Peyer's patch (tissue), 4 donors: ENCODE results near the gene MME. TPM values are rescaled to one million over a fixed set of nuclear protein-coding genes. Genes with fewer than 3 reads are reported as not detected.

ENCODE experiments used
- DNase-seq, 3 donors: peaks; one replicate each; pipeline ENCODE4 v3.0.0-alpha.2; 2017 to 2019
- H3K27ac ChIP-seq, 4 donors: fragments of 200-600 bp; sonication (generic); one replicate each; pipeline ENCODE4 v1.5.1; 2016 to 2019
- H3K27me3 ChIP-seq, 2 donors: fragments of 200-600 bp; sonication (generic); one replicate each; pipeline ENCODE4 v1.5.1; 2019
- H3K36me3 ChIP-seq, 3 donors: fragments of 200-600 bp; sonication (generic); one replicate each; pipeline ENCODE4 v1.5.1; 2016 to 2019
- H3K4me1 ChIP-seq, 4 donors: fragments of 200-600 bp; sonication (generic); one replicate each; pipeline ENCODE4 v1.5.1; 2016 to 2019
- H3K4me3 ChIP-seq, 4 donors: fragments of 200-600 bp; sonication (generic); 1 replicate in 3 of 4; 2 replicates in 1 of 4; pipeline ENCODE4 v1.5.1; 2016 to 2019; ENCODE audit warnings: mild to moderate bottlenecking in 1 of 4
- H3K9me3 ChIP-seq, 4 donors: fragments of 200-600 bp; sonication (generic); one replicate each; pipeline ENCODE4 v1.5.1; 2016 to 2019; ENCODE audit warnings: mild to moderate bottlenecking in 1 of 4
- POLR2A ChIP-seq, 2 donors: fragments of 450-650 bp; IDR thresholded peaks; one replicate each; pipeline ENCODE4 v1.5.1; 2017; ENCODE audit warnings: antibody characterized with exemption in 2 of 2, mild to moderate bottlenecking in 2 of 2, moderate library complexity in 2 of 2
- total RNA-seq, 4 donors: library from RNA; depleted of rRNA; stranded (reverse); fragments of >200 nt; gene quantifications; one replicate each; pipeline ENCODE4 v1.1.0, GENCODE V29; 2016
- TF ChIP-seq, protein P1 (sequence below), 6 experiments: fragments of 450-650 bp in 4 of 6; fragments of 200-600 bp in 2 of 6; sonication (generic) in 1 of 6; IDR thresholded peaks; one replicate each; pipeline ENCODE4 v1.5.1; 2017 to 2019; ENCODE audit warnings: antibody characterized with exemption in 6 of 6, mild to moderate bottlenecking in 3 of 6, moderate library complexity in 1 of 6

MME gene
- total RNA-seq: 1,000 to 10,000 TPM in 1 of 4 donors, 100 to 1,000 TPM in 2, 10 to 100 TPM in 1; 19.0 to 1,011 (median 511) TPM

DNA sequence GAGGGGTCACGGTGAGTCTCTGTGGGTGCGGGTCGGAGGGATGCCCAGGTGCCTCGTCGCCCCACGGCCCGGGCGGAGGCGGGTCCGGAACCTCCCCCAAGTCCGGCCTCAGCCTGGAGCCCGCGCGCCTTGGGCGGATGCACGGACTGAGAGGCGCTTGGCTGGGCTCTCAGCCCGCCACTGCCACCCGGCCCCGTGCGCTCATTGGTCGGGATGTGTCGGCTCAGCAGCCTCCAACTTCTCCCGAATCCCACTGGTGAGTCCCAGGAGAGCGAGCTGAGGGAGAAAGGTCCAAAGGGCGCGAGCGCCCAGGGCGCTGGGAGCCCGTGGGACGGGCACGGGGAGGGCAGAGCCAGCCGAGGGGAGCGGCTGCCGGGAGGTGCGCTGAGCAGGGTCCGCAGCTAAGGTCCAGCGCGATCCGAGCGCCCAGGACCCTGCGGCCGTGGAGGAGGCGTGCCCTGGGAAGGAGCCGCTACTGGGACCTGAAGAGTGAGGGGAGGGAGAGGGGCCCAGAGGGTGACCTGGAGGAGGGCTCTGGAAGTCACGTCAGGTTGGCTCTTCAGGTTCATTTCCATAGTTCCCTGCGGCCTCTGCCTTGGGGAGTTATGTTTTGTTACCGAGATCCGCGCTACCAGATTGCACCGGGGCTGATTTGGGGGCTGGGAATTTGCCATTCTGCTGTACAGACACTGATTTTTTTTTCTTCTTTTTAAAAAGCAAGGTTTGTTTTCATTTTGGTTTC is at the start of gene MME:
Gene MME (plus strand): TSS at position 574 of the 742 bp plus-strand sequence. CDS start 3,849 bp downstream, outside the sequence.
- TF ChIP-seq, protein P1, sequence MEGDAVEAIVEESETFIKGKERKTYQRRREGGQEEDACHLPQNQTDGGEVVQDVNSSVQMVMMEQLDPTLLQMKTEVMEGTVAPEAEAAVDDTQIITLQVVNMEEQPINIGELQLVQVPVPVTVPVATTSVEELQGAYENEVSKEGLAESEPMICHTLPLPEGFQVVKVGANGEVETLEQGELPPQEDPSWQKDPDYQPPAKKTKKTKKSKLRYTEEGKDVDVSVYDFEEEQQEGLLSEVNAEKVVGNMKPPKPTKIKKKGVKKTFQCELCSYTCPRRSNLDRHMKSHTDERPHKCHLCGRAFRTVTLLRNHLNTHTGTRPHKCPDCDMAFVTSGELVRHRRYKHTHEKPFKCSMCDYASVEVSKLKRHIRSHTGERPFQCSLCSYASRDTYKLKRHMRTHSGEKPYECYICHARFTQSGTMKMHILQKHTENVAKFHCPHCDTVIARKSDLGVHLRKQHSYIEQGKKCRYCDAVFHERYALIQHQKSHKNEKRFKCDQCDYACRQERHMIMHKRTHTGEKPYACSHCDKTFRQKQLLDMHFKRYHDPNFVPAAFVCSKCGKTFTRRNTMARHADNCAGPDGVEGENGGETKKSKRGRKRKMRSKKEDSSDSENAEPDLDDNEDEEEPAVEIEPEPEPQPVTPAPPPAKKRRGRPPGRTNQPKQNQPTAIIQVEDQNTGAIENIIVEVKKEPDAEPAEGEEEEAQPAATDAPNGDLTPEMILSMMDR (IDR thresholded peaks at IDR 0.05): no peak
- TF ChIP-seq POLR2A (IDR thresholded peaks at IDR 0.05): peak; percentile 89 to 92
- H3K27ac ChIP-seq: peak within 1 kb of the TSS in 3 of 4 donors; percentile 58 to 79 (median 79)
- H3K4me1 ChIP-seq: no peaks in the 10 kb centered on the region
- peak in 2 of 3 donors; percentile 83 to 91 for DNase-seq
- no peaks in the 10 kb centered on the region for H3K27me3 ChIP-seq
- H3K4me3 ChIP-seq: peak within 1 kb of the TSS; percentile 35 to 62 (median 46)
- H3K9me3 ChIP-seq: no peaks in the 10 kb centered on the region
- no peaks in the 10 kb centered on the region for H3K36me3 ChIP-seq

DNA sequence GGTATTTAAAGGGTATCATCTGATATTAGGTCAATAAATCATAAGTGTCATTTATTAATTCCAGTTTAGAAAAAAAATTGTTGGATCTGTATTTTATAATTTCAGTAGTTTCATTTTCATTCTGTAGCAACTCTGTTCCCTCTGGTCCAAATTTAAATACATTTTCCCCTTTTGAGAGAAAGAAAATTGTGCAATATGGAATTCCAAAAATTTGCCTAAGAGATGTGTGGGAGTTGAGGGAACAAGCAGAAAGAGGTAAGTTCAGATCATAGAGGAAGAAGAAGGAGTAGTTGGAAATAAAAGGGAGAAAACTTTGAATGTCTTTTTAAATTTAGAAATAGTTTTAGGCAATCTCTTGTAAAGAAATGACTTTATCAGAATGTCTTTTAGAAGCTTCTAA is 48.9 kb upstream of the MME start:
- DNase-seq: no peak
- Histone ChIP-seq H3K4me3 (no peak overlapping the region), H3K4me1 (peaks cover 0 to 4% (median 0%) of the 10 kb centered on the region in 4 donors), H3K36me3 (no peaks in the 10 kb centered on the region), H3K9me3 (no peaks in the 10 kb centered on the region), H3K27ac (no peak overlapping the region), H3K27me3 (no peaks in the 10 kb centered on the region)
- TF ChIP-seq, protein P1 (IDR thresholded peaks at IDR 0.05): no peak
- TF ChIP-seq POLR2A (IDR thresholded peaks at IDR 0.05): no peak

DNA sequence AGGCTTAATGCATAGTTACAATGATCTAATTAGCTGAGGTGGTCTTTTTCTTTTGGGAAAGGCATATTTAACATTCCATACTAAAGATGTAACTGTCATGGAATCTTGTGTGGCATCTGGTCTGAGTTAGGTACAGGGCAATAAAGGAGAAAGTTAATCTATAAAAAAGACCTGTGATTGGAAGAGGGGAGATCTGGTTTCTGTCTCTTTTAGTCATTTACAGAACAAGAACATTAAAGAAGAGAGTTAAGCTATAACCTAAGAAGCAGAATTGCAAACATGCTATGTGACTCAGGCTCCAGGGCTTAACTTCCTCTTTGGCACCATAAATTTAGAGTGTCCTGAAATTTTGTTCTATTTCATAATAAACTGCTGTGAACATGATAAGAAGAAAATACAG is 47.2 kb upstream of the MME start:
- Histone ChIP-seq H3K4me3 (no peak overlapping the region), H3K9me3 (no peaks in the 10 kb centered on the region)

DNA sequence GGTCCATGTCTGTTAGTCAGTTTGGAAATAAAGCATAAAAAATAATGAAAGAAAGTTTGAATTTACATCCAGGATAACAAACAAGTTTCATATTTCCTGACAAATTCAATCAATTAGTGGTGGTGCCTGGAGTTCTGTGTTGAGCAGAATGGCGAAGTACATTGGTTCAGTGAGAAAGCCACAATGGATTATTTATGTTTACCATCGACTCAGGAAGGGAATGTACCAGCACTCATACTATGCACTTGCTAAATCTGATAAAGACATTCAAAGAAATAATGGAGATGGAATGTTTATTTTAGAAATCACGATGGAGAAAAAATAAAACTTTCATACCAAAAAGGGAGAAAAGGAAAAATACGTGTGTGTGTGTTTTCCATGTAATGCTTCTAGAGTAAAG is 45.3 kb upstream of the MME start:
- H3K36me3 ChIP-seq: no peaks in the 10 kb centered on the region
- H3K27me3 ChIP-seq: no peaks in the 10 kb centered on the region
- TF ChIP-seq POLR2A (IDR thresholded peaks at IDR 0.05): no peak
- TF ChIP-seq, protein P1 (IDR thresholded peaks at IDR 0.05): no peak
- no peak overlapping the region for H3K27ac ChIP-seq
- no peaks in the 10 kb centered on the region for H3K4me1 ChIP-seq
- H3K4me3 ChIP-seq: no peak overlapping the region
- DNase-seq: no peak
- H3K9me3 ChIP-seq: no peaks in the 10 kb centered on the region

More for the DNA sequence above, 47.2 kb upstream of the MME start:
- Histone ChIP-seq H3K4me1 (no peaks in the 10 kb centered on the region), H3K36me3 (no peaks in the 10 kb centered on the region), H3K27ac (no peak overlapping the region), H3K27me3 (no peaks in the 10 kb centered on the region)
- DNase-seq: no peak
- TF ChIP-seq POLR2A (IDR thresholded peaks at IDR 0.05): no peak
- TF ChIP-seq, protein P1 (IDR thresholded peaks at IDR 0.05): no peak

DNA sequence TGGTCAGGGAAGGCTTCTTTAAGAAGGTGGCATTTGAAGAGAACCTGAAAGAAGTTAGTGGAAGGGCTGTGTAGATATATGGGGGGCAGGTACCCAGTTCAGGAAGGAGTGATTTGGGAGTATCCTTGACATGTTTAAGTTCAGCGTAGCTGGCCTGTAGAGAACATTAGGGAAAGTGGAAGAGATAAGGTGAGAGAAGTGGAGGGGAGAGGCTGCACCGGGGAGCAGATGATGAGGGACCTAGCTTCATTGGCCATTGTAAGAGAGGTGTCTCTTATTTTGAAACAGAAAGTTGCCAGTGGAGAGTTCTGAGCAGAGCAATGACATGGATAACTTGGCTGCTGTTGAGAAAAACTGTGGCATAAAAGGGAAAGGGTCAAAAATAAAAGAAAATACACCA is 44.6 kb upstream of the MME start:
- H3K4me3 ChIP-seq: no peak overlapping the region
- TF ChIP-seq, protein P1 (IDR thresholded peaks at IDR 0.05): no peak
- no peak for TF ChIP-seq POLR2A (IDR thresholded peaks at IDR 0.05)
- H3K27ac ChIP-seq: no peak overlapping the region
- DNase-seq: no peak
- H3K36me3 ChIP-seq: no peaks in the 10 kb centered on the region
- no peaks in the 10 kb centered on the region for H3K27me3 ChIP-seq
- H3K9me3 ChIP-seq: no peaks in the 10 kb centered on the region
- no peaks in the 10 kb centered on the region for H3K4me1 ChIP-seq
